ENCODE measurements around the gene TMEM63C. TPM values are rescaled to one million over a fixed set of nuclear protein-coding genes. Genes with fewer than 3 reads are reported as not detected.

The TMEM63C gene
- total and polyA plus RNA-seq, 7 donors = 0.04 to 0.58 (median 0.21) TPM; not detected in 3

DNA sequence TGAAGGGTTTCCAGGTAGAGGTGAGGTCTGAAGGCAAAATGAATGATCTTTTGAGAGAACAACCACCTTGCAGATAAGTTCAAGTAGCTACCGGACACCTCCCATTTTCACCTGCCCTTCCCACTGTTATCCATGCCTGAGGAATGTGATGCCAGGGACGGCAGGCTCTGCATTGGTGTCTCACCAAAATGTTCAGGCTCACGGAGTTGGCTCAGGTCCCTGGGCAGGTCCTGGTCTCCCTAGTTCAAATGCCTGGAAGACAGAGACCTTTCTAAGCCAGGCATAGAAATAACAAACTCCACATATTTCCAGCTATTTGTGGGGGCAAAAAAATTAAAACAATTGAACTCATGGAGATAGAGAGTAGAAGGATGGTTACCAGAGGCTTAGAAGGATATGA lies 36.0 kb downstream of the TMEM63C start:
- WGBS, 3 donors = 61 to 64% (median 61%) methylated on average over 3 of the region's 3 CpGs
- no peak for ATAC-seq
- peaks cover 0 to 40% (median 8%) of the 10 kb centered on the region in 3 donors for H3K27me3 ChIP-seq (ENCODE audit: insufficient read depth in 3 of 3, low read length in 2 of 3)
- TF ChIP-seq, protein P1, sequence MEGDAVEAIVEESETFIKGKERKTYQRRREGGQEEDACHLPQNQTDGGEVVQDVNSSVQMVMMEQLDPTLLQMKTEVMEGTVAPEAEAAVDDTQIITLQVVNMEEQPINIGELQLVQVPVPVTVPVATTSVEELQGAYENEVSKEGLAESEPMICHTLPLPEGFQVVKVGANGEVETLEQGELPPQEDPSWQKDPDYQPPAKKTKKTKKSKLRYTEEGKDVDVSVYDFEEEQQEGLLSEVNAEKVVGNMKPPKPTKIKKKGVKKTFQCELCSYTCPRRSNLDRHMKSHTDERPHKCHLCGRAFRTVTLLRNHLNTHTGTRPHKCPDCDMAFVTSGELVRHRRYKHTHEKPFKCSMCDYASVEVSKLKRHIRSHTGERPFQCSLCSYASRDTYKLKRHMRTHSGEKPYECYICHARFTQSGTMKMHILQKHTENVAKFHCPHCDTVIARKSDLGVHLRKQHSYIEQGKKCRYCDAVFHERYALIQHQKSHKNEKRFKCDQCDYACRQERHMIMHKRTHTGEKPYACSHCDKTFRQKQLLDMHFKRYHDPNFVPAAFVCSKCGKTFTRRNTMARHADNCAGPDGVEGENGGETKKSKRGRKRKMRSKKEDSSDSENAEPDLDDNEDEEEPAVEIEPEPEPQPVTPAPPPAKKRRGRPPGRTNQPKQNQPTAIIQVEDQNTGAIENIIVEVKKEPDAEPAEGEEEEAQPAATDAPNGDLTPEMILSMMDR (IDR thresholded peaks at IDR 0.05) = no peak
- intact Hi-C loops (cut with DNase I) = no loop called here
- H3K4me1 ChIP-seq = no peaks in the 10 kb centered on the region
- H3K36me3 ChIP-seq (ENCODE audit: insufficient read depth in 1 of 2, low read depth in 1 of 2) = no peaks in the 10 kb centered on the region
- no peaks in the 10 kb centered on the region for H3K9me3 ChIP-seq
- no peak for DNase-seq
- no peak overlapping the region for H3K27ac ChIP-seq
- H3K4me3 ChIP-seq = no peak overlapping the region

DNA sequence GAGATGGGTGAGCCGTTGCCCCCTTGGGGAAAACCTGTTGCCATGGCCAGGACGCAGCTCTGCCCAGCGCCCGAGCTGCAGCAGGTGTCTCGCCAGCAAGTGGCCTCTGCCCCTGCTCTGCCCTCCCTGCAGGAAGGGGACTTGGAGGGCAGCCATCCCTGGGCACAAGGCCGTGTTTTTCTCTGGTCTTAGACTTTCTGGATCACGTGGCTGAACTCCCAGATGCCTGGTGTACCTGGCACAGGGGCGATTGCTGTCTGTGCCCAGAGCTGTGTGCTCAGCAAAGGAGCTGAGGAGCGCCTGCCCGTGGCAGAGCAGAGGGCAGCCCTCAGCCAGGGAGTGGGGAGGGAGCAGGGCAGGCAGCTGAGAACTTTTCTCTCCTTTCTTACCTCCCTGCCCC lies 38.0 kb downstream of the TMEM63C start:
- Histone ChIP-seq H3K36me3 (ENCODE audit: insufficient read depth in 1 of 2, low read depth in 1 of 2) (no peaks in the 10 kb centered on the region), H3K4me1 (no peaks in the 10 kb centered on the region), H3K4me3 (no peak overlapping the region), H3K27me3 (ENCODE audit: insufficient read depth in 3 of 3, low read length in 2 of 3) (peaks cover 0 to 33% (median 5%) of the 10 kb centered on the region in 3 donors), H3K9me3 (no peaks in the 10 kb centered on the region), H3K27ac (no peak overlapping the region)
- 19 to 39% (median 30%) methylated on average over 8 to 10 of the region's 10 CpGs for WGBS, 3 donors
- ATAC-seq (no peak), DNase-seq (no peak)
- TF ChIP-seq, protein P1 (IDR thresholded peaks at IDR 0.05) = no peak
- intact Hi-C loops (cut with DNase I) = no loop called here

- ATAC-seq = no peak
- TF ChIP-seq, protein P1 (IDR thresholded peaks at IDR 0.05) = no peak
- Histone ChIP-seq H3K9me3 (no peaks in the 10 kb centered on the region), H3K4me1 (no peaks in the 10 kb centered on the region), H3K4me3 (no peak overlapping the region), H3K36me3 (ENCODE audit: insufficient read depth in 1 of 2, low read depth in 1 of 2) (no peaks in the 10 kb centered on the region), H3K27me3 (ENCODE audit: insufficient read depth in 3 of 3, low read length in 2 of 3) (peaks cover 0 to 26% (median 5%) of the 10 kb centered on the region in 3 donors), H3K27ac (no peak overlapping the region)
- 50 to 59% (median 55%) methylated on average over 12 to 20 of the region's 24 CpGs for WGBS, 3 donors
- intact Hi-C loops (cut with DNase I) = no loop called here
- DNase-seq = no peak
These were observed 38.8 kb downstream of the TMEM63C start for GRCh38 chr14:77220246-77221017.

- Histone ChIP-seq H3K4me1 (no peaks in the 10 kb centered on the region), H3K27ac (no peak overlapping the region), H3K4me3 (no peak overlapping the region), H3K9me3 (no peaks in the 10 kb centered on the region), H3K36me3 (ENCODE audit: insufficient read depth in 1 of 2, low read depth in 1 of 2) (no peaks in the 10 kb centered on the region), H3K27me3 (ENCODE audit: insufficient read depth in 3 of 3, low read length in 2 of 3) (peaks cover 0 to 19% (median 4%) of the 10 kb centered on the region in 3 donors)
- DNase-seq (no peak), ATAC-seq (no peak)
- intact Hi-C loops (cut with DNase I) = no loop called here
- WGBS, 3 donors = 61 to 79% (median 70%) methylated on average over 15 to 23 of the region's 23 CpGs
- TF ChIP-seq, protein P1 (IDR thresholded peaks at IDR 0.05) = no peak
These were observed 39.8 kb downstream of the TMEM63C start for GRCh38 chr14:77221241-77221871.

Data from psoas muscle (tissue), 8 donors.